ENCODE data around the gene FICD.

FICD gene

GRCh38 chr12:108518716-108519496 lies 3.8 kb downstream of the FICD start:
- Histone ChIP-seq H3K27me3 (ENCODE audit: control insufficient read depth, insufficient read depth, low read length) (no peaks in the 10 kb centered on the region), H3K9me3 (ENCODE audit: control insufficient read depth, insufficient read depth, low read length) (no peaks in the 10 kb centered on the region), H3K9ac (ENCODE audit: low read depth, low read length) (no peak overlapping the region), H3K4me1 (ENCODE audit: control insufficient read depth, insufficient read depth, low read length) (peaks cover 4% of the 10 kb centered on the region; the same call in 1 of the 2 replicates), H3K36me3 (ENCODE audit: control insufficient read depth, insufficient read depth, low read length) (peaks cover 65% of the 10 kb centered on the region), H3K27ac (ENCODE audit: low read depth, low read length) (no peak overlapping the region), H3K4me3 (ENCODE audit: low read depth, low read length) (no peak overlapping the region)

GRCh38 chr12:108519558-108519957 lies 4.5 kb downstream of the FICD start:
- no peaks in the 10 kb centered on the region for H3K9me3 ChIP-seq (ENCODE audit: control insufficient read depth, insufficient read depth, low read length)
- no peak overlapping the region for H3K9ac ChIP-seq (ENCODE audit: low read depth, low read length)
- H3K4me1 ChIP-seq (ENCODE audit: control insufficient read depth, insufficient read depth, low read length) = peaks cover 4% of the 10 kb centered on the region; the same call in 1 of the 2 replicates
- no peaks in the 10 kb centered on the region for H3K27me3 ChIP-seq (ENCODE audit: control insufficient read depth, insufficient read depth, low read length)
- no peak overlapping the region for H3K27ac ChIP-seq (ENCODE audit: low read depth, low read length)
- peaks cover 72% of the 10 kb centered on the region for H3K36me3 ChIP-seq (ENCODE audit: control insufficient read depth, insufficient read depth, low read length)
- no peak overlapping the region for H3K4me3 ChIP-seq (ENCODE audit: low read depth, low read length)

GRCh38 chr12:108523365-108523764 lies 8.3 kb downstream of the FICD start:
- H3K36me3 ChIP-seq (ENCODE audit: control insufficient read depth, insufficient read depth, low read length) = peaks cover 99% of the 10 kb centered on the region
- no peak overlapping the region for H3K4me3 ChIP-seq (ENCODE audit: low read depth, low read length)
- no peaks in the 10 kb centered on the region for H3K4me1 ChIP-seq (ENCODE audit: control insufficient read depth, insufficient read depth, low read length)
- no peak overlapping the region for H3K27ac ChIP-seq (ENCODE audit: low read depth, low read length)
- no peaks in the 10 kb centered on the region for H3K27me3 ChIP-seq (ENCODE audit: control insufficient read depth, insufficient read depth, low read length)
- no peak overlapping the region for H3K9ac ChIP-seq (ENCODE audit: low read depth, low read length)
- H3K9me3 ChIP-seq (ENCODE audit: control insufficient read depth, insufficient read depth, low read length) = no peaks in the 10 kb centered on the region

- Histone ChIP-seq H3K27ac (ENCODE audit: low read depth, low read length) (no peak overlapping the region), H3K4me1 (ENCODE audit: control insufficient read depth, insufficient read depth, low read length) (no peaks in the 10 kb centered on the region), H3K4me3 (ENCODE audit: low read depth, low read length) (no peak overlapping the region), H3K27me3 (ENCODE audit: control insufficient read depth, insufficient read depth, low read length) (no peaks in the 10 kb centered on the region), H3K9ac (ENCODE audit: low read depth, low read length) (no peak overlapping the region), H3K36me3 (ENCODE audit: control insufficient read depth, insufficient read depth, low read length) (peaks cover 97% of the 10 kb centered on the region), H3K9me3 (ENCODE audit: control insufficient read depth, insufficient read depth, low read length) (no peaks in the 10 kb centered on the region)
Observed at GRCh38 chr12:108525681-108526080, 10.6 kb downstream of the FICD start.

- H3K27me3 ChIP-seq (ENCODE audit: control insufficient read depth, insufficient read depth, low read length) = no peaks in the 10 kb centered on the region
- no peak overlapping the region for H3K9ac ChIP-seq (ENCODE audit: low read depth, low read length)
- no peaks in the 10 kb centered on the region for H3K4me1 ChIP-seq (ENCODE audit: control insufficient read depth, insufficient read depth, low read length)
- H3K9me3 ChIP-seq (ENCODE audit: control insufficient read depth, insufficient read depth, low read length) = no peaks in the 10 kb centered on the region
- no peak overlapping the region for H3K4me3 ChIP-seq (ENCODE audit: low read depth, low read length)
- no peak overlapping the region for H3K27ac ChIP-seq (ENCODE audit: low read depth, low read length)
- H3K36me3 ChIP-seq (ENCODE audit: control insufficient read depth, insufficient read depth, low read length) = peaks cover 97% of the 10 kb centered on the region
Observed at GRCh38 chr12:108526482-108527165, 11.5 kb downstream of the FICD start.

- no peak overlapping the region for H3K27ac ChIP-seq (ENCODE audit: low read depth, low read length)
- H3K4me1 ChIP-seq (ENCODE audit: control insufficient read depth, insufficient read depth, low read length) = no peaks in the 10 kb centered on the region
- H3K9ac ChIP-seq (ENCODE audit: low read depth, low read length) = no peak overlapping the region
- H3K27me3 ChIP-seq (ENCODE audit: control insufficient read depth, insufficient read depth, low read length) = no peaks in the 10 kb centered on the region
- no peak overlapping the region for H3K4me3 ChIP-seq (ENCODE audit: low read depth, low read length)
- H3K36me3 ChIP-seq (ENCODE audit: control insufficient read depth, insufficient read depth, low read length) = peaks cover 97% of the 10 kb centered on the region
- no peaks in the 10 kb centered on the region for H3K9me3 ChIP-seq (ENCODE audit: control insufficient read depth, insufficient read depth, low read length)
Observed at GRCh38 chr12:108527166-108527496, 12.1 kb downstream of the FICD start.

GRCh38 chr12:108530161-108530560 lies 15.1 kb downstream of the FICD start:
- no peak overlapping the region for H3K27ac ChIP-seq (ENCODE audit: low read depth, low read length)
- no peak overlapping the region for H3K9ac ChIP-seq (ENCODE audit: low read depth, low read length)
- peaks cover 96% of the 10 kb centered on the region for H3K36me3 ChIP-seq (ENCODE audit: control insufficient read depth, insufficient read depth, low read length)
- no peaks in the 10 kb centered on the region for H3K4me1 ChIP-seq (ENCODE audit: control insufficient read depth, insufficient read depth, low read length)
- no peaks in the 10 kb centered on the region for H3K9me3 ChIP-seq (ENCODE audit: control insufficient read depth, insufficient read depth, low read length)
- no peaks in the 10 kb centered on the region for H3K27me3 ChIP-seq (ENCODE audit: control insufficient read depth, insufficient read depth, low read length)
- no peak overlapping the region for H3K4me3 ChIP-seq (ENCODE audit: low read depth, low read length)

- peaks cover 96% of the 10 kb centered on the region for H3K36me3 ChIP-seq (ENCODE audit: control insufficient read depth, insufficient read depth, low read length)
- H3K27me3 ChIP-seq (ENCODE audit: control insufficient read depth, insufficient read depth, low read length) = no peaks in the 10 kb centered on the region
- H3K9me3 ChIP-seq (ENCODE audit: control insufficient read depth, insufficient read depth, low read length) = no peaks in the 10 kb centered on the region
- no peak overlapping the region for H3K4me3 ChIP-seq (ENCODE audit: low read depth, low read length)
- no peaks in the 10 kb centered on the region for H3K4me1 ChIP-seq (ENCODE audit: control insufficient read depth, insufficient read depth, low read length)
- H3K27ac ChIP-seq (ENCODE audit: low read depth, low read length) = no peak overlapping the region
- H3K9ac ChIP-seq (ENCODE audit: low read depth, low read length) = no peak overlapping the region
Observed at GRCh38 chr12:108531929-108532848, 17.1 kb downstream of the FICD start.

- H3K27ac ChIP-seq (ENCODE audit: low read depth, low read length) = no peak overlapping the region
- no peak overlapping the region for H3K9ac ChIP-seq (ENCODE audit: low read depth, low read length)
- no peak overlapping the region for H3K4me3 ChIP-seq (ENCODE audit: low read depth, low read length)
- H3K4me1 ChIP-seq (ENCODE audit: control insufficient read depth, insufficient read depth, low read length) = no peaks in the 10 kb centered on the region
- H3K36me3 ChIP-seq (ENCODE audit: control insufficient read depth, insufficient read depth, low read length) = peaks cover 84% of the 10 kb centered on the region
- H3K27me3 ChIP-seq (ENCODE audit: control insufficient read depth, insufficient read depth, low read length) = no peaks in the 10 kb centered on the region
- H3K9me3 ChIP-seq (ENCODE audit: control insufficient read depth, insufficient read depth, low read length) = no peaks in the 10 kb centered on the region
Observed at GRCh38 chr12:108538146-108538545, 23.1 kb downstream of the FICD start.

GRCh38 chr12:108538616-108539195 lies 23.6 kb downstream of the FICD start:
- Histone ChIP-seq H3K9me3 (ENCODE audit: control insufficient read depth, insufficient read depth, low read length) (no peaks in the 10 kb centered on the region), H3K4me3 (ENCODE audit: low read depth, low read length) (no peak overlapping the region), H3K36me3 (ENCODE audit: control insufficient read depth, insufficient read depth, low read length) (peaks cover 84% of the 10 kb centered on the region), H3K4me1 (ENCODE audit: control insufficient read depth, insufficient read depth, low read length) (no peaks in the 10 kb centered on the region), H3K27me3 (ENCODE audit: control insufficient read depth, insufficient read depth, low read length) (no peaks in the 10 kb centered on the region), H3K9ac (ENCODE audit: low read depth, low read length) (no peak overlapping the region), H3K27ac (ENCODE audit: low read depth, low read length) (no peak overlapping the region)
